HG02981 (cell line): ENCODE data around the gene MOB3B.
A peak's percentile ranks its signal among the peaks of the same experiment; 100 is the strongest.
"Not testable (repeated sequence)": the region's sequence is repeated elsewhere in the genome, so short reads cannot be mapped to it uniquely, and the experiment has no call there.

Experiments used
- ATAC-seq: cut with Tn5 transposase; IDR thresholded peaks from one replicate; pipeline ENCODE4 v1.9.1; 2021; ENCODE audit warnings: mild to moderate bottlenecking, moderate library complexity; ENCODE audit not compliant: unreplicated experiment

Gene MOB3B

GRCh38 chr9:27519466-27520465 lies 9.8 kb downstream of the MOB3B start:
- ATAC-seq, result no peak

- ATAC-seq, result no peak
Observed at GRCh38 chr9:27518809-27519208, 10.8 kb downstream of the MOB3B start.

GRCh38 chr9:27518006-27518405 lies 11.6 kb downstream of the MOB3B start:
- no peak for ATAC-seq

- ATAC-seq, result no peak
Observed at GRCh38 chr9:27514551-27514950, 15.1 kb downstream of the MOB3B start.

GRCh38 chr9:27511771-27512170 lies 17.8 kb downstream of the MOB3B start:
- ATAC-seq, result no peak

- ATAC-seq, result no peak
Observed at GRCh38 chr9:27510780-27511179, 18.8 kb downstream of the MOB3B start.

GRCh38 chr9:27506981-27507380 lies 22.6 kb downstream of the MOB3B start:
- ATAC-seq, result no peak

GRCh38 chr9:27505744-27506161 lies 23.9 kb downstream of the MOB3B start:
- no peak for ATAC-seq

- peak; percentile 45 for ATAC-seq
Observed at GRCh38 chr9:27504259-27504658, 25.4 kb downstream of the MOB3B start.

- ATAC-seq, result no peak
Observed at GRCh38 chr9:27503623-27504022, 26.0 kb downstream of the MOB3B start.

- ATAC-seq, result not testable (repeated sequence)
Observed at GRCh38 chr9:27500902-27501301, 28.7 kb downstream of the MOB3B start.

- peak; percentile 63 for ATAC-seq
Observed at GRCh38 chr9:27499451-27499850, 30.2 kb downstream of the MOB3B start.

GRCh38 chr9:27497883-27498417 lies 31.7 kb downstream of the MOB3B start:
- no peak for ATAC-seq

GRCh38 chr9:27496135-27496504 lies 33.5 kb downstream of the MOB3B start:
- ATAC-seq, result no peak

- ATAC-seq, result no peak
Observed at GRCh38 chr9:27495480-27496134, 34.0 kb downstream of the MOB3B start.

- ATAC-seq, result no peak
Observed at GRCh38 chr9:27491154-27491553, 38.5 kb downstream of the MOB3B start.

GRCh38 chr9:27489087-27489876 lies 40.3 kb downstream of the MOB3B start:
- ATAC-seq, result peak; percentile 63

GRCh38 chr9:27487927-27488326 lies 41.7 kb downstream of the MOB3B start:
- no peak for ATAC-seq

- ATAC-seq, result no peak
Observed at GRCh38 chr9:27487128-27487640, 42.4 kb downstream of the MOB3B start.

- peak; percentile 78 for ATAC-seq
Observed at GRCh38 chr9:27485158-27485557, 44.5 kb downstream of the MOB3B start.

- ATAC-seq, result no peak
Observed at GRCh38 chr9:27483576-27483975, 46.0 kb downstream of the MOB3B start.
